ENCODE measurements around the gene CCRL2.

GRCh38 chr3:46371519-46372340 is 35.3 kb upstream of the CCRL2 start:
- TF ChIP-seq POLR2A (IDR thresholded peaks at IDR 0.05) (no peak), CTCF (IDR thresholded peaks at IDR 0.05) (no peak)

Measured in thyroid gland (tissue), 4 donors.